Heart left ventricle (tissue), 13 donors: Measurements from ENCODE around the gene TPD52L3.

Experiments
- POLR2A ChIP-seq, 2 donors: fragments of 450-650 bp; IDR thresholded peaks; one replicate each; pipeline ENCODE4 v1.6.1; 2017; ENCODE audit warnings: antibody characterized with exemption in 2 of 2, mild to moderate bottlenecking in 2 of 2, moderate library complexity in 2 of 2
- TF ChIP-seq, protein P1 (sequence below), 12 donors: fragments of 200-600 bp; sonication (generic) in 4 of 12; IDR thresholded peaks; one replicate each; pipeline versions ENCODE4 v1.5.0 to v1.8.0; 2018 to 2022; ENCODE audit warnings: antibody characterized with exemption in 12 of 12, mild to moderate bottlenecking in 5 of 12
- donor health status: ischemic (EF 13 %, LVEDD 7.1; RV severe dilation, severe dysfunction).
- donor health status: DM: no; HTN: yes; CAD: no.
- donor health status: DM: no; HTN: no; CAD: no.
- donor health status: ischemic (EF 25% LVEDD 6.9; RV normal size, moderate dysfunction).
- donor health status: ischemic (EF 25% LVEDD 5.7; RV mildly dilated, moderate dysfunction).
- donor health status: ischemic (EF 35%, LVEDD 5.7; RV mildly dilated, moderate dysfunction).
- donor health status: nonischemic (EF 11% LVEDD 7.7; RV severe dilation, severe dysfunction).
- donor health status: DM: yes; HTN: yes; CAD: no.
- donor health status: PGD.
- donor health status: ischemic (EF 29% LVEDD 5.4; RV normal size, mild dysfunction).
- donor health status: nonischemic (EF 23%, LVEDD 6.1; RV moderate dilation, normal function).

- TF ChIP-seq, protein P1, sequence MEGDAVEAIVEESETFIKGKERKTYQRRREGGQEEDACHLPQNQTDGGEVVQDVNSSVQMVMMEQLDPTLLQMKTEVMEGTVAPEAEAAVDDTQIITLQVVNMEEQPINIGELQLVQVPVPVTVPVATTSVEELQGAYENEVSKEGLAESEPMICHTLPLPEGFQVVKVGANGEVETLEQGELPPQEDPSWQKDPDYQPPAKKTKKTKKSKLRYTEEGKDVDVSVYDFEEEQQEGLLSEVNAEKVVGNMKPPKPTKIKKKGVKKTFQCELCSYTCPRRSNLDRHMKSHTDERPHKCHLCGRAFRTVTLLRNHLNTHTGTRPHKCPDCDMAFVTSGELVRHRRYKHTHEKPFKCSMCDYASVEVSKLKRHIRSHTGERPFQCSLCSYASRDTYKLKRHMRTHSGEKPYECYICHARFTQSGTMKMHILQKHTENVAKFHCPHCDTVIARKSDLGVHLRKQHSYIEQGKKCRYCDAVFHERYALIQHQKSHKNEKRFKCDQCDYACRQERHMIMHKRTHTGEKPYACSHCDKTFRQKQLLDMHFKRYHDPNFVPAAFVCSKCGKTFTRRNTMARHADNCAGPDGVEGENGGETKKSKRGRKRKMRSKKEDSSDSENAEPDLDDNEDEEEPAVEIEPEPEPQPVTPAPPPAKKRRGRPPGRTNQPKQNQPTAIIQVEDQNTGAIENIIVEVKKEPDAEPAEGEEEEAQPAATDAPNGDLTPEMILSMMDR (IDR thresholded peaks at IDR 0.05) = no peak
- no peak for TF ChIP-seq POLR2A (IDR thresholded peaks at IDR 0.05)
These were observed 20.6 kb downstream of the TPD52L3 start for GRCh38 chr9:6348766-6349165.
